Fibroblast of gingiva (primary cell): ENCODE measurements around the gene NOPCHAP1.
"Not testable (repeated sequence)": the region's sequence is repeated elsewhere in the genome, so short reads cannot be mapped to it uniquely, and the experiment has no call there.

Experiments
- DNase-seq: peaks from one replicate; pipeline ENCODE4 v3.0.0-alpha.2; 2011; ENCODE audit warnings: low read depth

The NOPCHAP1 gene, protein sequence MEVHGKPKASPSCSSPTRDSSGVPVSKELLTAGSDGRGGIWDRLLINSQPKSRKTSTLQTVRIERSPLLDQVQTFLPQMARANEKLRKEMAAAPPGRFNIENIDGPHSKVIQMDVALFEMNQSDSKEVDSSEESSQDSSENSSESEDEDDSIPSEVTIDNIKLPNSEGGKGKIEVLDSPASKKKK

GRCh38 chr12:104986022-104986941, at the start of gene NOPCHAP1:
Gene NOPCHAP1 (plus strand): TSS chr12:104986316. CDS start chr12:104986353, 37 bp downstream.
- DNase-seq = peak; percentile 70

DNA sequence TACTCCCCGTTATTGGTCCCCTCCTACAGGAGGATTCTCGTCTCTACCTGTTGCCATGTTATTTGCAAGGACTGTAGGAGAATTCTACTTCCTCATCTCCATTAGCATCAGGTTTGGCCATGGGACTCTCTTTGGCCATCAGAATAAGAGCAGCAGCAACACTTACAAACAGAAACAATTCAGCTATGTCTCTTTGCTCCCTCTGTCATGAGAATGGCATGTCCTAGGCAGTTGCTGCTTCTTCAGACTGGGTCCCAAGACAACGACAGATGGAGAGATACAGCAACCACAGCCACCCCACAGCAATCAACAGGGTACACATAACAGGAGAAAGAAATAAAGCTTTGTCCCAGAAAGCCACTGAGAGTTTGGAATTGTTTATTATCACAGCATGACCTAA, 47.7 kb upstream of the NOPCHAP1 start:
- DNase-seq = no peak

- DNase-seq = no peak
These were observed 47.0 kb upstream of the NOPCHAP1 start for GRCh38 chr12:104939089-104939488.

DNA sequence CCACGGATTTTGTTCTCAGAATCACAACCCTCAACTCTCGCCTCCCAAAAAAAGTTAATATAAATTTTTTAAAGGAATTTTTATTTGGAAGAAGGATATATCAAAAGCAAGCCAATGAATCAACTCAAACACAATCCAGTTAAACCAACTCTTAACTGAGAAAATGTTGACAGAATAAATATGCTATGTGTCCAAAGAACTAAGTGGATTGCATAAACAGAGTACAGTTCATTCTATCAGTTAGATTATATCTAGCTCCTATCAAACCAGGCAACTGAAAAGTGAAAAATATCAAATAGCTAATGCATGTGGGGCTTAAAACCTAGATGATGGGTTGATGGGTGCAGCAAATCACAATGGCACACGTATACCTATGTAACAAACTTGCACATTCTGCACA, 44.7 kb upstream of the NOPCHAP1 start:
- no peak for DNase-seq

DNA sequence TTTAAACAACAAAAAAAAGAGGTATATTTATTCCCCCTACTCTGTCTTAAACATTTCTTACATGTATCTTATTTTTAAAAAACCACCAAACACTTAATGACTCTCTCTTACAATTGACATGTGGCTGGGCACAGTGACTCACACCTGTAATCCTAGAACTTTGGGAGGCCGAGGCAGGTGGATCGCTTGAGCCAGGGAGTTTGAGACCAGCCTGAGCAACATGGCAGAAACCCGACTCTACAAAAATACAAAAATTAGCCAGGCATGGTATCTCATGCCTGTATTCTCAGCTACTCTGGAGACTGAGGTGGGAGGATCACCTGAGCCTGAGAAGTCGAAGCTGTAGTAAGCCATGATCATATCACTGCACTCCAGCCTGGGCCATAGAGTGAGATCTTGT, 44.0 kb upstream of the NOPCHAP1 start:
- no peak for DNase-seq

- DNase-seq = not testable (repeated sequence)
These were observed 42.7 kb upstream of the NOPCHAP1 start for GRCh38 chr12:104943401-104943800.

GRCh38 chr12:104944252-104944651, 41.9 kb upstream of the NOPCHAP1 start:
- DNase-seq = no peak

DNA sequence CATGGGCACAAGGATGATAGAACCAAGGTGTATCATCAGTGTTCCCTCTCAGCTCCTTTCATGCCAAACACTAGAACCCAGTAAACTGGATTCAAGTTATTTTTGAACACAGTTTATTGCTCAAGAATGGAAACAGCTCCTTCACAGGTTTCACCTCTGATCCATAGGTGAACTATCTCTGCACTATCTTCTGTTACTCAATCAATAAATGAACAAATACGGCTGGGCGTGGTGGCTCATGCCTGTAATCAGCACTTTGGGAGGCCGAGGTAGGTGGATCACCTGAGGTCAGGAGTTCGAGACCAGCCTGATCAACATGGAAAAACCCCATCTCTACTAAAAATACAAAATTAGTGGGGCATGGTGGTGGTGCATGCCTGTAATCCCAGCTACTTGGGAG, 37.4 kb upstream of the NOPCHAP1 start:
- not testable (repeated sequence) for DNase-seq

GRCh38 chr12:104951759-104952509, 34.2 kb upstream of the NOPCHAP1 start:
- peak; percentile 27 for DNase-seq

DNA sequence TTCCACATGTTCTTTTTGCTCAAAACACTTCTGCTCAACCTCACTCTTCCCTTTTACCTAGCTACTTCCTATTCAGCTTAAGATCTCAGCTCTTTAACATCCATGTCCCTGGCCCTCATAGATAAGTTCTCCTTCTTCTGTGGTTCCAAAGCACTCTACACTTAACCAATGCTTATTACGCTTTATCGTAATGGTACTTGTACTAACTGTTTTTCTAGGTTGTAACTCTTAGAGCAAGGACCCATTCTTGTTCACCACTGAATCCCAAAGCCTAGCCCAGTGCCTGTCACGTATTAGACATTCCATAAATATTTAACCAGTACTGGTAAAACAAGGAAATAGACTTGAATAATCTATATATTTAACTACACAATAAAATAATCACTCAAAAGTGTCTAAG, 33.3 kb upstream of the NOPCHAP1 start:
- no peak for DNase-seq

DNA sequence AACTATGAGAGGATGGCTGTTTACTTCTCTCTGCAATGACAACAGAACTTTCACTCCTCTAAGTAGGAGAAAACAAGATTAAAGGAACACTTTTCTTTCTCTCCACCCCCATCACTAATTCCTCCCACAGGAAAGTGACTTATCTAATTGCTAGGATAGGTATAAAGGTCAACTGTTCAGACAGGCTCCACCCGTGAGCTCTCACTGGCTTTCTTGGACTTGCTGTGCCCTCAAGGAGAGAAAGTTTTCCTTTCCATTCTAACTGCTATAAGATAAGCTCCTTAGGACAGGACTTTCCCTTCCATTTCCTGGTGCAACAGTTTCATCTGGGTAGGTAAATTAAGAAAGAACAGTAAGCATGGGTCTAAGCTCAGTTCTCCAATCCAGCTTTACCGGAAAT, 32.8 kb upstream of the NOPCHAP1 start:
- DNase-seq = no peak

GRCh38 chr12:104955703-104956102, 30.4 kb upstream of the NOPCHAP1 start:
- DNase-seq = no peak

- DNase-seq = no peak
These were observed 29.0 kb upstream of the NOPCHAP1 start for GRCh38 chr12:104956870-104957718.

- no peak for DNase-seq
These were observed 28.5 kb upstream of the NOPCHAP1 start for GRCh38 chr12:104957719-104958000.

DNA sequence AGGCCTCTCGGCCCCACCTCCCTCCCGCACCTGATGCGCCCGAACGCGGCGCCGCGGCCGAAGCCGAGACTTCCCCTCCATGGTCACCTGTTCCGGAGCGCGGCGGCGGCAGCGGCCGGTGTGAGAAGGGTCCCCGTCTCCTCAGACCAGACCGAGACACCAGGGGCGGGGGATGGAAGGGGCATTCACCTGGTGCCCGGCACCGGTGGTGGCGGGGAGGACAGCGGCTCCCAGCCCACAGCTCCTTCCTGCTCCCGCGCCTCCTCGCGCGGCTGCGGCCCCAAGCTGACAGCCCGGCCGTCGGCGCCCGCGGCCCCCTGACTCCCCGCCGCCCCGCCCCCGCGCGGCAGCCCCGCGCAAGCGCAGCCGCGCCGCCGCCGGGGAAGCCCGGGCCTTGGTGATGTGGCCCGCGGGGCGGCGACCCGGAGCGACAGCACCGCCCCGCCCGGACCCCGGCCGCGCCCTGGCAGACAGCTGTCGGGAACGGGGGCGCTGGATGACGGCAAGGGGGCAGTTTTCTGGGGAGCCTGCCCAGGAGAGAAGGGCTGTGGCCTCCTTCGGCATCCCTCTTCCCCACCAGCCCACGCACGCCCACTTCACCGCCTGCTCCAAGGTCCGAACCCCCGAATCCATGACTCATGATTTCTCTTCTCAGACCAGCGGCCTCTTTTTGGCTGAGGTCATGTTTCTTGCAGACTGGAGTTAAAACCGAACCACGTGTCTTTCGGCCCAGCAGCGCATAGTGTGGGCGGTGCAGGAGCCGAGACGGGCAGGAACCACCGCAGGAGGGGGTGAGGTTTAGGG, 27.9 kb upstream of the NOPCHAP1 start, which contains the start of gene SLC41A2:
Gene SLC41A2 (minus strand): TSS at position 290 of the 804 bp plus-strand sequence. CDS start 29,763 bp downstream, outside the sequence.
- peak; percentile 67 for DNase-seq

DNA sequence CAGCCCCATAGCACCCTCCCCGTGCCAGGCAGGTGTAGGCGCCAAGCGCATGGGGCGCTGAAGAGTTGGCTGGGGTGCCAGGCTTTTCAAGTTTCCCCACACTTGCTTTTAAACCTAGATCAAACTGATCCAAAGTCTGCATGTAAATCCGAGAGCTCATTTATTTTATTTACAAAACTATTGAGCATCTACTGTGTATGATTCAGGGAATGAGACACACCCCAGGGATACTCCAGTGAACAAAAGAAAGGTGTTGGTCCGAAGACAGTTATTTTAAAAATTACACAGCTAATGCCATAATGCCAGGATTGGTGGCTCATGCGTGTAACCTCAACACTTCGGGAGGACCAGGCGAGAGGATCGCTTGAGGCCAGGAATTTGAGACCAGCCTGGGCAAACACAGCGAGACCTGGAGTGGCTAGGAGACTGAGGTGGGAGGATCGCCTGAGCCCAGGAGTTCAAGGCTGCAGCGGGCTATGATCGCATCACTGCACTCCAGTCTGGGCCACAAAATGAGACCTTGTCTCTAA, 27.2 kb upstream of the NOPCHAP1 start:
- no peak for DNase-seq

GRCh38 chr12:104959335-104959841, 26.7 kb upstream of the NOPCHAP1 start:
- DNase-seq = peak; percentile 33

- no peak for DNase-seq
These were observed 25.7 kb upstream of the NOPCHAP1 start for GRCh38 chr12:104960464-104960863.

GRCh38 chr12:104963757-104964156, 22.4 kb upstream of the NOPCHAP1 start:
- no peak for DNase-seq

GRCh38 chr12:104964167-104964855, 21.8 kb upstream of the NOPCHAP1 start:
- DNase-seq = no peak
